Measurements from ENCODE around the gene SYTL1.

DNA sequence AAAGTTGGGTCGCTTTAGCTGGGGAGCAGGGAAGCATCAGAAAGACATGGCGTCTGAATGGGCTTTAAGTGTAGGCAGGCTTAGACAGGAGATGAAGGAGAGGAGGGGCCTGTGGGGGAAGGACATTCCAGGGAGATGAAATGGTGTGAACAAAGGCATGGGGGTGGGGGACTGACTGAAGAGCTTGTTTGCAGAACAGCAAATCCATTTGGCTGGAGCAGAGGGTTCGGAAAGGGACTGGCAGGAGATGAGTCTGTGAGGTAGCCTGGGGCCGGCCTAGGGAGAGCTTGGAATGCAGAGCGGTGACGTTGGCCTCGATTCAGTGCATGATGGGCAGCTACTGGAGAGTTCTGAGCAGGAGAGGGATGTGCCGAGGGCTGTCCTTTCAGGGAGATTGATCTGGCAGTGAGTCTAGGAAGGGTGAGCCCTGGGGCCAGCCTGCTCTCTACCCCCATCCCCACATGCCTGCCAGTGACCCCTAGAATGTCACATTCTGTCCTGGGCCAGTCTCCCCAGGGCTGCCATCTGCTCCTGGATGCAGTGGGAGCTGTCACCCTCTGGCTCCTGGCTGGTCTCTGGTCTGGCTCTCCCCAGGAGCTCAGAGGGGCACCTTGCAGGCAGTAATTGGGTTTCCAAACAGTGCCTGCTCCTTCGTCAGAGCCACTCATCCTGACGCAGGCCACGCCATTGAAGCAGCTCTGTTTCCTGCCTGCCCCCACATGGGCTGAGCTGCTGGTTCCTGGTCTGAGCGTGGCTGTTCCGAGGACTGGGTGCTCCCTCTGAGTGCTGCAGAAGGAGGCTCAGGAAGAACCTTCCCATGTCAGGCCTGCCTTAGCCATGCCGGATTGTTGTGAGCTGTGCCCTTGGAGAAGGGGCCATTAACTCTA is 42.2 kb upstream of the SYTL1 start:
- TF ChIP-seq, protein P1, sequence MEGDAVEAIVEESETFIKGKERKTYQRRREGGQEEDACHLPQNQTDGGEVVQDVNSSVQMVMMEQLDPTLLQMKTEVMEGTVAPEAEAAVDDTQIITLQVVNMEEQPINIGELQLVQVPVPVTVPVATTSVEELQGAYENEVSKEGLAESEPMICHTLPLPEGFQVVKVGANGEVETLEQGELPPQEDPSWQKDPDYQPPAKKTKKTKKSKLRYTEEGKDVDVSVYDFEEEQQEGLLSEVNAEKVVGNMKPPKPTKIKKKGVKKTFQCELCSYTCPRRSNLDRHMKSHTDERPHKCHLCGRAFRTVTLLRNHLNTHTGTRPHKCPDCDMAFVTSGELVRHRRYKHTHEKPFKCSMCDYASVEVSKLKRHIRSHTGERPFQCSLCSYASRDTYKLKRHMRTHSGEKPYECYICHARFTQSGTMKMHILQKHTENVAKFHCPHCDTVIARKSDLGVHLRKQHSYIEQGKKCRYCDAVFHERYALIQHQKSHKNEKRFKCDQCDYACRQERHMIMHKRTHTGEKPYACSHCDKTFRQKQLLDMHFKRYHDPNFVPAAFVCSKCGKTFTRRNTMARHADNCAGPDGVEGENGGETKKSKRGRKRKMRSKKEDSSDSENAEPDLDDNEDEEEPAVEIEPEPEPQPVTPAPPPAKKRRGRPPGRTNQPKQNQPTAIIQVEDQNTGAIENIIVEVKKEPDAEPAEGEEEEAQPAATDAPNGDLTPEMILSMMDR (IDR thresholded peaks at IDR 0.05): no peak
- no peak for TF ChIP-seq POLR2A (IDR thresholded peaks at IDR 0.05)

Data from uterus (tissue), 2 donors.